ENCODE measurements around the gene ZNF529.
"Not testable (repeated sequence)": the region's sequence is repeated elsewhere in the genome, so short reads cannot be mapped to it uniquely, and the experiment has no call there.

Gene ZNF529

GRCh38 chr19:36573020-36573894 is at the start of gene ZNF529:
ZNF529 (minus strand) TSS chr19:36573292; CDS start chr19:36572346, 946 bp downstream.
- DNase-seq (ENCODE audit: low spot score): peak; percentile 94

GRCh38 chr19:36605877-36606478 is 32.9 kb upstream of the ZNF529 start:
- DNase-seq (ENCODE audit: low spot score): no peak

GRCh38 chr19:36605101-36605876 is 32.2 kb upstream of the ZNF529 start, which contains the start of gene ZNF382:
ZNF382 (plus strand) TSS chr19:36605313; CDS start chr19:36609915, 4,602 bp downstream.
- DNase-seq (ENCODE audit: low spot score): peak; percentile 93

- peak; percentile 57 for DNase-seq (ENCODE audit: low spot score)
These were observed 31.6 kb upstream of the ZNF529 start for GRCh38 chr19:36604656-36605100.

- DNase-seq (ENCODE audit: low spot score): not testable (repeated sequence)
These were observed 29.6 kb upstream of the ZNF529 start for GRCh38 chr19:36602681-36603080.

- no peak for DNase-seq (ENCODE audit: low spot score)
These were observed 6.2 kb upstream of the ZNF529 start for GRCh38 chr19:36579255-36579654.

- no peak for DNase-seq (ENCODE audit: low spot score)
These were observed 4.3 kb upstream of the ZNF529 start for GRCh38 chr19:36577271-36577996.

- DNase-seq (ENCODE audit: low spot score): no peak
These were observed 1.6 kb upstream of the ZNF529 start for GRCh38 chr19:36574741-36575140.

GRCh38 chr19:36573895-36574720 is 1.0 kb upstream of the ZNF529 start:
- DNase-seq (ENCODE audit: low spot score): peak; percentile 16

- DNase-seq (ENCODE audit: low spot score): no peak
These were observed 486 bp downstream of the ZNF529 start for GRCh38 chr19:36572593-36573019.

- DNase-seq (ENCODE audit: low spot score): no peak
These were observed 8.7 kb downstream of the ZNF529 start for GRCh38 chr19:36564391-36564790.

GRCh38 chr19:36547001-36547732 is 25.9 kb downstream of the ZNF529 start:
- no peak for DNase-seq (ENCODE audit: low spot score)

- DNase-seq (ENCODE audit: low spot score): peak; percentile 38
These were observed 44.1 kb downstream of the ZNF529 start for GRCh38 chr19:36528921-36529518.

- DNase-seq (ENCODE audit: low spot score): peak; percentile 97
These were observed 44.7 kb downstream of the ZNF529 start, which contains the start of gene ZNF260 for GRCh38 chr19:36528194-36528920. ZNF260 (minus strand) TSS chr19:36528271; CDS start chr19:36515238, 13,033 bp downstream.

GRCh38 chr19:36527873-36528193 is 45.3 kb downstream of the ZNF529 start:
- DNase-seq (ENCODE audit: low spot score): no peak

- DNase-seq (ENCODE audit: low spot score): no peak
These were observed 45.8 kb downstream of the ZNF529 start for GRCh38 chr19:36527341-36527740.

GRCh38 chr19:36526581-36526980 is 46.5 kb downstream of the ZNF529 start:
- no peak for DNase-seq (ENCODE audit: low spot score)

GRCh38 chr19:36524617-36525016 is 48.5 kb downstream of the ZNF529 start:
- DNase-seq (ENCODE audit: low spot score): no peak

Measured in iPS-NIHi11 (cell line).